WTC11 (cell line): ENCODE results near the gene SULF2. TPM values are rescaled to one million over a fixed set of nuclear protein-coding genes. Genes with fewer than 3 reads are reported as not detected.

ENCODE experiments used
- ATAC-seq: fragments of 200-7000 bp; cut with Tn5 transposase; 2 replicates; pipeline ENCODE4 v1.10.0; 2021; ENCODE audit warnings: mild to moderate bottlenecking, moderate library complexity
- CTCF ChIA-PET: fragments of 300-600 bp; sonication (Branson Sonifier 250); formaldehyde crosslinking; loops from one replicate; lab custom pipeline; 2021; ENCODE audit warnings: antibody characterized with exemption; lab: Charles Lee
- POLR2A ChIA-PET: fragments of 350-600 bp; sonication (Branson Sonifier 250); formaldehyde crosslinking; loops from one replicate; lab custom pipeline; 2021; ENCODE audit warnings: antibody characterized with exemption; lab: Charles Lee
- DNase-seq: peaks from one replicate; pipeline ENCODE4 v3.0.0; 2021; ENCODE audit warnings: low spot score
- H3K27ac Mint-ChIP-seq: 2 replicates; pipeline ENCODE4 v1.8.0; 2021; ENCODE audit warnings: mixed read lengths
- H3K27me3 Mint-ChIP-seq: 2 replicates; pipeline ENCODE4 v1.8.0; 2021; ENCODE audit warnings: low read depth, mild to moderate bottlenecking, moderate library complexity, mixed read lengths
- H3K36me3 Mint-ChIP-seq: 2 replicates; pipeline ENCODE4 v1.8.0; 2021; ENCODE audit warnings: mixed read lengths
- H3K4me1 Mint-ChIP-seq: 2 replicates; pipeline ENCODE4 v1.8.0; 2022; ENCODE audit warnings: mixed read lengths
- H3K4me3 Mint-ChIP-seq: 2 replicates; pipeline ENCODE4 v1.8.0; 2021; ENCODE audit warnings: mild to moderate bottlenecking, moderate library complexity, mixed read lengths
- H3K9me3 Mint-ChIP-seq: 2 replicates; pipeline ENCODE4 v1.8.0; 2021; ENCODE audit warnings: mixed read lengths
- ATF1 ChIP-seq: sonication (generic); formaldehyde crosslinking; IDR thresholded peaks from 2 replicates; pipeline ENCODE4 v1.8.1; 2023; ENCODE audit warnings: mild to moderate bottlenecking, moderate library complexity, missing genetic modification reagents
- E2F5 ChIP-seq: sonication (generic); formaldehyde crosslinking; IDR thresholded peaks from 2 replicates; pipeline ENCODE4 v1.8.1; 2022; ENCODE audit warnings: mild to moderate bottlenecking, moderate library complexity, missing genetic modification reagents
- GABPB1 ChIP-seq: sonication (generic); formaldehyde crosslinking; IDR thresholded peaks from 2 replicates; pipeline ENCODE4 v1.8.1; 2023; ENCODE audit warnings: mild to moderate bottlenecking, missing genetic modification reagents
- GRHL2 ChIP-seq: fragments of 250-450 bp; sonication (Bioruptor Pico); IDR thresholded peaks from 2 replicates; pipeline ENCODE4 v1.8.0; 2022; ENCODE audit warnings: mild to moderate bottlenecking, moderate library complexity; ENCODE audit not compliant: insufficient replicate concordance, severe bottlenecking
- HMGA2 ChIP-seq: fragments of 250-450 bp; sonication (Bioruptor Pico); IDR thresholded peaks from 2 replicates; pipeline ENCODE4 v1.4.0; 2021; ENCODE audit warnings: mild to moderate bottlenecking, moderate library complexity
- IRF2 ChIP-seq: sonication (generic); formaldehyde crosslinking; IDR thresholded peaks from 2 replicates; pipeline ENCODE4 v1.8.0; 2022; ENCODE audit warnings: low read depth, missing genetic modification reagents, borderline replicate concordance
- JUN ChIP-seq: sonication (generic); formaldehyde crosslinking; IDR thresholded peaks from 2 replicates; pipeline ENCODE4 v1.8.0; 2023; ENCODE audit warnings: mild to moderate bottlenecking, missing genetic modification reagents
- KAT7 ChIP-seq: sonication (generic); formaldehyde crosslinking; IDR thresholded peaks from 2 replicates; pipeline ENCODE4 v1.8.1; 2023; ENCODE audit warnings: missing genetic modification reagents, mild to moderate bottlenecking, borderline replicate concordance
- MLX ChIP-seq: sonication (generic); formaldehyde crosslinking; IDR thresholded peaks from 2 replicates; pipeline ENCODE4 v1.8.1; 2023; ENCODE audit warnings: mild to moderate bottlenecking, missing genetic modification reagents, moderate library complexity
- OVOL2 ChIP-seq: fragments of 250-450 bp; sonication (Bioruptor Pico); IDR thresholded peaks from 2 replicates; pipeline ENCODE4 v1.9.0; 2021; ENCODE audit warnings: mild to moderate bottlenecking, borderline replicate concordance
- PRRX2 ChIP-seq: fragments of 250-450 bp; sonication (Bioruptor Pico); IDR thresholded peaks from 2 replicates; pipeline ENCODE4 v1.8.0; 2021; ENCODE audit warnings: mild to moderate bottlenecking
- TEAD1 ChIP-seq: sonication (generic); formaldehyde crosslinking; IDR thresholded peaks from 2 replicates; pipeline ENCODE4 v1.8.0; 2022; ENCODE audit warnings: mild to moderate bottlenecking, missing genetic modification reagents
- ZNF121 ChIP-seq: sonication (generic); formaldehyde crosslinking; IDR thresholded peaks from 2 replicates; pipeline ENCODE4 v1.8.0; 2023; ENCODE audit warnings: missing genetic modification reagents
- ZNF219 ChIP-seq: sonication (generic); formaldehyde crosslinking; IDR thresholded peaks from 2 replicates; pipeline ENCODE4 v1.8.0; 2023; ENCODE audit warnings: missing genetic modification reagents, mild to moderate bottlenecking, borderline replicate concordance
- ZNF263 ChIP-seq: sonication (generic); formaldehyde crosslinking; IDR thresholded peaks from 2 replicates; pipeline ENCODE4 v1.8.1; 2022; ENCODE audit warnings: low read depth, mild to moderate bottlenecking, moderate library complexity, missing genetic modification reagents
- total RNA-seq: library from RNA; stranded (reverse); gene quantifications from 3 replicates; pipeline ENCODE4 v1.2.3, GENCODE V29; 2021
- TF ChIP-seq, protein P1 (sequence below): sonication (generic); formaldehyde crosslinking; IDR thresholded peaks from 2 replicates; pipeline ENCODE4 v1.8.0; 2023; ENCODE audit warnings: missing genetic modification reagents
- TF ChIP-seq, protein P2 (sequence below): fragments of 200-600 bp; IDR thresholded peaks from 2 replicates; pipeline ENCODE4 v1.8.0; 2022; ENCODE audit warnings: antibody characterized with exemption
- TF ChIP-seq, protein P3 (sequence below): fragments of 250-450 bp; sonication (Bioruptor Pico); IDR thresholded peaks from 2 replicates; pipeline ENCODE4 v1.9.0; 2021; ENCODE audit warnings: mild to moderate bottlenecking, borderline replicate concordance

Gene SULF2
- total RNA-seq, 1 experiment from 2014 or later, result 36.0 TPM

DNA sequence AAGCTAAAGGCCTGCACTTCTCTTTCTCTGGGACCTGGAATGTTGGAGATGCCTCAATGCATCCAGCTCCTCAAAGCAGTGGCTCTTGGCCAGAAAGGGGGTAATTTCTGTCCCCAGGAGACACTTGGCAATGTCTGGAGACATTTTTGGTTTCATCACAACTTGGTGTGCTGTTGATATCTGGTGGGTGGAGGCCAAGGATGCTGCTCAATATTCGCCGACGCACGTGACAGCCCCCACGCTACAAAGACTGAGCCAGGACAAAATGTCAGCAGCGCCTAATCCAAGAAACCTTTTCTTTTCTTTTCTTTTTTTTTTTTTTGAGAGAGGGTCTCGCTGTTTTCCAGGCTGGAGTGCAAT lies 79.8 kb downstream of the SULF2 start:
- Mint-ChIP-seq H3K4me1 (peaks cover 14% of the 10 kb centered on the region), H3K27ac (no peak overlapping the region), H3K27me3 (no peaks in the 10 kb centered on the region), H3K4me3 (no peak overlapping the region), H3K9me3 (no peaks in the 10 kb centered on the region), H3K36me3 (no peaks in the 10 kb centered on the region)
- ATAC-seq (no peak), DNase-seq (no peak)
- no peak for TF ChIP-seq GRHL2 (CRISPR knock-in tag)
- TF ChIP-seq KAT7, result no peak
- no peak for TF ChIP-seq ZNF263
- no peak for TF ChIP-seq PRRX2 (CRISPR knock-in tag)
- no peak for TF ChIP-seq ZNF219 (CRISPR knock-in tag)
- no peak for TF ChIP-seq IRF2
- no peak for TF ChIP-seq GABPB1 (CRISPR knock-in tag)
- POLR2A ChIA-PET, result no interaction called here
- CTCF ChIA-PET, result interaction anchor here (0.8 to 1.2 kb wide), 2 partner anchors 23 to 42 kb away, joined by 3 to 6 read pairs; no protein-coding TSS in a partner anchor

GRCh38 chr20:47704746-47705496 lies 80.4 kb downstream of the SULF2 start:
- Mint-ChIP-seq H3K4me1 (peaks cover 14% of the 10 kb centered on the region), H3K36me3 (no peaks in the 10 kb centered on the region), H3K9me3 (no peaks in the 10 kb centered on the region), H3K27ac (no peak overlapping the region), H3K4me3 (no peak overlapping the region), H3K27me3 (no peaks in the 10 kb centered on the region)
- DNase-seq, result no peak
- ChIA-PET POLR2A (no interaction called here), CTCF (interaction anchor here (0.8 to 1.2 kb wide), 3 partner anchors 23 to 915 kb away, joined by 3 to 6 read pairs (median 3); no protein-coding TSS in a partner anchor)
- TF ChIP-seq E2F5 (CRISPR knock-in tag), result no peak
- no peak for TF ChIP-seq ZNF121 (CRISPR knock-in tag)
- TF ChIP-seq, protein P1, sequence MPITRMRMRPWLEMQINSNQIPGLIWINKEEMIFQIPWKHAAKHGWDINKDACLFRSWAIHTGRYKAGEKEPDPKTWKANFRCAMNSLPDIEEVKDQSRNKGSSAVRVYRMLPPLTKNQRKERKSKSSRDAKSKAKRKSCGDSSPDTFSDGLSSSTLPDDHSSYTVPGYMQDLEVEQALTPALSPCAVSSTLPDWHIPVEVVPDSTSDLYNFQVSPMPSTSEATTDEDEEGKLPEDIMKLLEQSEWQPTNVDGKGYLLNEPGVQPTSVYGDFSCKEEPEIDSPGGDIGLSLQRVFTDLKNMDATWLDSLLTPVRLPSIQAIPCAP (CRISPR knock-in tag), result no peak
- TF ChIP-seq, all 79 proteins: peak for 0
- ATAC-seq, result no peak

DNA sequence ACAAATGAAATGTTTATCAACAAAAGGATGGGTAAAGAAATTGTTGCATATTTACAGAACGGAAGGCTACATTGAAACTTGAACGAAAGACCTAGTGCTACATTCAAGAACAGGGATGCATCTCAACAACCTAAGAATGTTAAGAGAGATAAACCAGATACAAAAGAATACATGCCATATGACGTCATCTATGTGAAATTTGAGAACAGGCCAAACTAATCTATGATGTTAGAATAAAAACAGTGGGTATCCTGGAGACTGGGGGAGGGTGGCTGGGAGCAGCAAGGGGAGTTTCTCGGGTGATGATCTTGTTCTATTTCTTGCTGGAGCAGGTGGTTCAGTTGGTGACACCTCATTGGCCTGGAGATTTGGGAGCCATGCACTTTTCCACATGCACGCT lies 81.5 kb downstream of the SULF2 start:
- H3K27me3 Mint-ChIP-seq, result no peaks in the 10 kb centered on the region
- H3K36me3 Mint-ChIP-seq, result no peaks in the 10 kb centered on the region
- H3K4me3 Mint-ChIP-seq, result no peak overlapping the region
- peaks cover 10% of the 10 kb centered on the region for H3K4me1 Mint-ChIP-seq
- H3K9me3 Mint-ChIP-seq, result no peaks in the 10 kb centered on the region
- no peak overlapping the region for H3K27ac Mint-ChIP-seq
- CTCF ChIA-PET, result interaction anchor here (0.9 to 1.0 kb wide), 2 partner anchors 26 to 191 kb away, joined by 3 to 4 read pairs; no protein-coding TSS in a partner anchor
- ATAC-seq, result no peak
- TF ChIP-seq, protein P2, sequence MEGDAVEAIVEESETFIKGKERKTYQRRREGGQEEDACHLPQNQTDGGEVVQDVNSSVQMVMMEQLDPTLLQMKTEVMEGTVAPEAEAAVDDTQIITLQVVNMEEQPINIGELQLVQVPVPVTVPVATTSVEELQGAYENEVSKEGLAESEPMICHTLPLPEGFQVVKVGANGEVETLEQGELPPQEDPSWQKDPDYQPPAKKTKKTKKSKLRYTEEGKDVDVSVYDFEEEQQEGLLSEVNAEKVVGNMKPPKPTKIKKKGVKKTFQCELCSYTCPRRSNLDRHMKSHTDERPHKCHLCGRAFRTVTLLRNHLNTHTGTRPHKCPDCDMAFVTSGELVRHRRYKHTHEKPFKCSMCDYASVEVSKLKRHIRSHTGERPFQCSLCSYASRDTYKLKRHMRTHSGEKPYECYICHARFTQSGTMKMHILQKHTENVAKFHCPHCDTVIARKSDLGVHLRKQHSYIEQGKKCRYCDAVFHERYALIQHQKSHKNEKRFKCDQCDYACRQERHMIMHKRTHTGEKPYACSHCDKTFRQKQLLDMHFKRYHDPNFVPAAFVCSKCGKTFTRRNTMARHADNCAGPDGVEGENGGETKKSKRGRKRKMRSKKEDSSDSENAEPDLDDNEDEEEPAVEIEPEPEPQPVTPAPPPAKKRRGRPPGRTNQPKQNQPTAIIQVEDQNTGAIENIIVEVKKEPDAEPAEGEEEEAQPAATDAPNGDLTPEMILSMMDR, result no peak
- TF ChIP-seq, protein P3, sequence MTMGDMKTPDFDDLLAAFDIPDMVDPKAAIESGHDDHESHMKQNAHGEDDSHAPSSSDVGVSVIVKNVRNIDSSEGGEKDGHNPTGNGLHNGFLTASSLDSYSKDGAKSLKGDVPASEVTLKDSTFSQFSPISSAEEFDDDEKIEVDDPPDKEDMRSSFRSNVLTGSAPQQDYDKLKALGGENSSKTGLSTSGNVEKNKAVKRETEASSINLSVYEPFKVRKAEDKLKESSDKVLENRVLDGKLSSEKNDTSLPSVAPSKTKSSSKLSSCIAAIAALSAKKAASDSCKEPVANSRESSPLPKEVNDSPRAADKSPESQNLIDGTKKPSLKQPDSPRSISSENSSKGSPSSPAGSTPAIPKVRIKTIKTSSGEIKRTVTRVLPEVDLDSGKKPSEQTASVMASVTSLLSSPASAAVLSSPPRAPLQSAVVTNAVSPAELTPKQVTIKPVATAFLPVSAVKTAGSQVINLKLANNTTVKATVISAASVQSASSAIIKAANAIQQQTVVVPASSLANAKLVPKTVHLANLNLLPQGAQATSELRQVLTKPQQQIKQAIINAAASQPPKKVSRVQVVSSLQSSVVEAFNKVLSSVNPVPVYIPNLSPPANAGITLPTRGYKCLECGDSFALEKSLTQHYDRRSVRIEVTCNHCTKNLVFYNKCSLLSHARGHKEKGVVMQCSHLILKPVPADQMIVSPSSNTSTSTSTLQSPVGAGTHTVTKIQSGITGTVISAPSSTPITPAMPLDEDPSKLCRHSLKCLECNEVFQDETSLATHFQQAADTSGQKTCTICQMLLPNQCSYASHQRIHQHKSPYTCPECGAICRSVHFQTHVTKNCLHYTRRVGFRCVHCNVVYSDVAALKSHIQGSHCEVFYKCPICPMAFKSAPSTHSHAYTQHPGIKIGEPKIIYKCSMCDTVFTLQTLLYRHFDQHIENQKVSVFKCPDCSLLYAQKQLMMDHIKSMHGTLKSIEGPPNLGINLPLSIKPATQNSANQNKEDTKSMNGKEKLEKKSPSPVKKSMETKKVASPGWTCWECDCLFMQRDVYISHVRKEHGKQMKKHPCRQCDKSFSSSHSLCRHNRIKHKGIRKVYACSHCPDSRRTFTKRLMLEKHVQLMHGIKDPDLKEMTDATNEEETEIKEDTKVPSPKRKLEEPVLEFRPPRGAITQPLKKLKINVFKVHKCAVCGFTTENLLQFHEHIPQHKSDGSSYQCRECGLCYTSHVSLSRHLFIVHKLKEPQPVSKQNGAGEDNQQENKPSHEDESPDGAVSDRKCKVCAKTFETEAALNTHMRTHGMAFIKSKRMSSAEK (CRISPR knock-in tag), result no peak
- TF ChIP-seq TEAD1 (CRISPR knock-in tag) (no peak), JUN (CRISPR knock-in tag) (no peak), HMGA2 (no peak), OVOL2 (CRISPR knock-in tag) (no peak), MLX (CRISPR knock-in tag) (no peak), PRRX2 (CRISPR knock-in tag) (no peak), ATF1 (CRISPR knock-in tag) (no peak)
- POLR2A ChIA-PET, result no interaction called here
- no peak for DNase-seq
